Measurements from ENCODE around the gene SPPL3.
A peak's percentile ranks its signal among the peaks of the same experiment; 100 is the strongest.

SPPL3 gene

DNA sequence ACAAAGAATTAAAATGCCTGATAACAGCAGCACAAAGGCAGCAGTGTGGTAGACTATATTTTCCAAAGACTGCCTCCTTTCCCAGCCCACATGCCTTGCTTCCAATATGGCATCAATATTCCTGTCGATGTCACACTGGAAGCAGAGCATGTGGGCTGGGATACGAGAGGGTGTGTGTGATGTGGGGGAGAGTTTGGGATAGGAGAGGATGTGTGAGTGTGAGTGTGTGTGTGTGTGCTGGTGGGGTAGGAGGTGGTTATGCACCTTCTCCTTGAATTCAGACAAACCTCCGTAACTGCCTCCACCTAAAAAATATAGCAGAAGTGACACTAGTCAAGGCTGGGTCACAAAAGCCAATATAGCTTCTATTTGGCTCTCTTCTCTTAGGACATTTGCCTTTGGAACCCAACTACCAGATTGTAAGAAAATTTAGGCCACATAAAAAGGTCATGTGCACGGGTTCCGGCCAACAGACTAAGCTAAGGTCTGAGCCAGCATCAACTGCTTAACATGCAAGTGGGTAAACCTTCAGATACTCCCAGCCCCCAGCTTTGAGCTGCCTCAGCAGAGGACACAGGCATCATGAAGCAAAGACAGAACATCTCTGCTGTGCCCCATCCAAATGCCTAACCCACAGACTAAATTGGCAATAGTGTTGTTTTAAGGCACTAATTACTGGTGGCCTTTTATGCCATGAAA, 29.5 kb downstream of the SPPL3 start:
- peak in 9 of 14 donors; percentile 6 to 50 (median 20) for DNase-seq

DNA sequence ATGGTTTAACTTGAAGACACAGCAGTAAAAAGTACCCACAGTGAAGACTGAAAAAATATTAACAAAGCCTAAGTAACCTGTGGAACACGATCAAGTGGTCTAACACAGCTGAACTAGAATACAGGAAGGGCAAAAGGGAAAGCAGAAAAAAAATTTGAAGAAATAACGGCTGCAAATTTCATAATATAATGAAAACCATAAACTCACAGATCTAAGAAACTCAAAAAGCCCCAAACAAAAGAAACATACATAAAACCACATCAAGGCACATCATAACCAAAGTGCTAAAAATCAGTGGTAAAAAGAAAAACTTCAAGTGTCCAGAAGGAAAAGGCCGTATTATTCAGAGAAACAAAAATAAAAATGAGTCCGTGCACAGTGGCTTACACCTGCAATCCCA, 30.9 kb downstream of the SPPL3 start:
- DNase-seq, result no peak

DNA sequence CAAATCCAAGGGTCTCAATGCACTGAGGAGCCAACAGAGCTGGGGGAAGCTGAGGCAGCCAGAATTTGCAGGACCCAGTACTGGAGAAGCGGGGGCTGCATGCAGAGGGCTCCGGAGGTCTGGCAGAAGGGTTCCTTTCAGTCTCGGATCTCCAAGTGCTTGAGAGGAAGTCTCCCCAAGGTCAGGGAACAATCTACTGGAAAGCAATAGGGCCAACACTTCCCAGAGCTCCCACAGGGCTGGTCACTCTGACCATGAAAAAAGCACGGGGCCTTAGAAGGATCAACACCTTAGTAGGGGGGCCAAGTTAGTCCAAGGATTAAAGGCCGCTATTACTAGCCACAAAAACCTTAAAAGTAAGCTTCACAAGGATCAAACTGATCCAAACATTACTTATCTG, 31.7 kb downstream of the SPPL3 start:
- DNase-seq, result no peak

DNA sequence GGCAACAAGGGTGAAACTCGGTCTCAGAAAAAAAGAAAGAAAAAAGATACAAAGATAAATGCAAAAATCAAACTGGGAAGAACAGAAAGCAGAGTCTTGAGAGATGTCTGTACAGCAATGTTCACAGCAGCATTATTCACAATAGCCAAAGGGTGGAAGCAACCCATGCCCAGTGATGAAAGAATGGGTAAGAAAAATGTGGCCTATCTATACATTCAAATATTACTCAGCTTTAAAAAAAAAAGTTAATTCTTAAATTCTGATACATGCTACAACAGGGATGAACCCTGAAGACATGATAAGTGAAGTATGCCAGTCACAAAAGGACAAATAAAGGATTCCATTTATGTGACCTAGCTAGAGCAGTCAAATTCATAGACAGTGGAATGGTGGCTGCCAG, 33.7 kb downstream of the SPPL3 start:
- DNase-seq, result no peak

DNA sequence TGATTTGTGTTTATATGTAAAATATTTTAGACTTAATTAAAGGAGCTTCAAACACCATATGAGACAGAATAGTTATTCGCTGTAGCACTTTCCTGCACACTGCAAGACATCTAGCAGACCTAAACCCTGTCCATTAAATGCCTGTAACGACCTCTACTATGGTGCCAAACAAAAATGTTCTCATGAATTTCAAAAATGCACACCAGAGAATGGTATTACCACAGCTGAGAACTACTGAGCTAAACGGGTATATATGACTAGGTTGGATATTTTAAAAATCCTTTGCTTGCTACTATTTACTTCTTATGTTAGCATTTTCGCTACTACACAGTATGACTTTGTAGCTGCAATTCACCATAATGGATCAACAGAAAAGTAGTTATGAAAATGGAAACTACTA, 34.8 kb downstream of the SPPL3 start:
- DNase-seq, result no peak

DNA sequence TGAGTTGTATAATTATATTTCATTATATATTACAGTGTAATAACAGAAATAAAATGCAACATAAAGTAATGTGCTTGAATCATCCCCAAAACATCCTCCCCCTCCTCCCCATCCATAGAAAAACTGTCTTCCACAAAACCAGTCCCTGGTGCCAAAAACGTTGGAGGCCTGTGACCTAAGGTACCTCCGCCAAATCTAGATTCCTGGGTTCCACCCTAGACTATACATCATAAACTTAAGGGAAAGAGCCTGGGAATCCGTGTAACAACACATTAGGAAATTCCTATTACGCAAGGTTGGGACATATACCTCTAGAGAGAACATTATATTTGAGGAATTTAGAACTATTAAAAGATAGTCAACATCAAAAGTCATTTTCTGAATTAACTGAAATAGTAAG, 38.0 kb downstream of the SPPL3 start:
- DNase-seq, result no peak

DNA sequence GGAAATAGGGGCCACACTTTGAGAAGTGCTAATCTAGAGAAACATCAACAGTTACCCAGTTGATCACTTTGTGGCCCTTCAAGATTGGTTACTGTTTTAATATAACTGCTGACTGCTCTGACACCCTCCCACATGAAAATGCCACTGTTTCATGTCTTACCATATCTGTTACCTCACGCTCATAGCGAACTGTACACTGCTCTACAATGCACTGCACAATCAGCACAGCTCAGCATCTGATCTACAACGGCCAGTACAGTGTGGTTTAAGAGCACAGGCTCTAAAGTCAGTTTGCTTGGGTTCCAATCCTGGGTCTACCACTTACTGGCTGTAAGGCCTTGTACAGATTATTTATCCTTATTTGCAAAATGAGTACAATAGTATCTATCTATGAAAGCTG, 39.1 kb downstream of the SPPL3 start:
- no peak for DNase-seq

DNA sequence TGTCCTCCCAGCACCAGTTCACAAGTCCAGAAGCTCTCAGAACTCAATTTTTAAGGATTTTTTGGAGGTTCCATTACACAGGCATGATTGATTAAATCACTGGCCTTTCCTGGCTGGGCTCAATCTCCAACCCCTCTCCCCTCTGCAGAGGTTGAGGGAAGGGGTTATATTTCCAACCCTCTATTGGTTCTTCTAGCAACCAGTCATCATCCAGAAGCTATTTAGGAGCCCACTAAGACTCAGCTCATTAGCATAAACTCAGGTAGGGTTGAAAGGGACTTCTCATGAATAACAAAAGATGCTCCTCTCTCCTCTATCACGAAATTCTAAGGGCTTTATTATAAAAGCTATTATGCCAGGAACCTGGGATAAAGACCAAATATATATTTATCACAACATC, 41.5 kb downstream of the SPPL3 start:
- DNase-seq, result no peak

DNA sequence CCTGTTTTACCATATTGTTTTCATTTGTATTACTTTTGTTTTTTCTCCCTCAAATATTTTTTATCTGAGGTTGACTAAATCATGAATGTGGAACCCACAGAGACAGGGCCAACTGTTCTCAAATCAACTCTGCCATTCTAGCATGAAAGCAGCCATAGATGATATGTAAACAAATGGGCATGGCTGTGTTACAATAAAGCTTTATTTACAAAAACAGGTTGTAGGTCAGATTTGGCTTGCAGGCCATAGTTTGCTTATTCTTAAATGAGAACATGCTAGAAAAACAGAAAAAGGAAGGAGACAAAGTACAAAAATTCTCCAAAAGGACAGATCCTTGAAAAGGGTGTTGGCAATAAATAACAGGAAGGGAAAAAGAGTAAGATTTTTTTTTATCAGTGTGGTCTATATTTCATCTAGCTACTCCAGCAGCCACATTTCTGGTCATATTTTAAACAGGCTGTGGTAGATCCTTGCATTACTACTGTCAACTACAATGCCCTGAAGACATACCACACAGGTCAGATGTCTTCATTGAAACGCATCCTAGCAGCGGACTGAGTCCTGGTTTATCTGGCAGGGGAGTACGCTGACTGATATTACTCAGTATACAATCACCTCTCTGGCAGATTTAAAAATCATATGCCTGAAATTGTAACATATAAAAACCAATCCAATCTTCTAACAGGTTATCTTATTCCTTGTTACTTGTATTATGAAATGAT, 42.9 kb downstream of the SPPL3 start:
- no peak for DNase-seq

DNA sequence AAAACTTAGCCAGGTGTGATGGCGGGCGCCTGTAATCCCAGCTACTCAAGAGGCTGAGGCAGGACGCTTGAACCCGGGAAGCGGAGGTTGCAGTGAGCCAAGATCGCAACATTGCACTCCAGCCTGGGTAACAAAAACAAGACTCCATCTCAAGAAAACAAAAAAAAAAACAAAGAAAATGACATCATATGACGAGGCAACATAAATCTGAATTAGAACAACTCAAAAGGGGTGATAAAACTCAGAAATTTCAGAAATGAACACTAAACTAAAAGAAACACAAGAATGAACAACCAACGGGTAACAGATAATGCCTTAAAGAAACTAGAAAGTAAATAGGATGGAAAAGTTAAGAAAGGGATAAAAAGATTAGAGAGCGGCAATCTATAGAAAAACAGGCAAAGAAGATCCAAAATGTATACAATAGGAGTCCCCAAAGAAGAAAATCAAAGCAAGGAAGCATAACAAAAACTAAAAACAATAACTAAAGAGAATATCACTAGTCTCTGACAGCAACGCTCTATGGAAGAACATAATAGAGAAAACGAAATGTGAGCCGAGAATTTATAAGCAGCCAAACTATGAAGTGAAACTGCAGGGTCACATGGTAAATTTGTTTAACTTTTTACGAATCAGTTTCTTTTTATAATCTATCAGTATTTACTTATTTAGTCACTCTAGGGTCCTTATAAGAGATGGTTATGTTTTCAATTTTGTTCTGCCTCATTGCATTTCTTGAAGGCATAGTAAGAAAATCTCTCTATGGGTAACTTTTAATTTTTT, 45.7 kb downstream of the SPPL3 start:
- no peak for DNase-seq

DNA sequence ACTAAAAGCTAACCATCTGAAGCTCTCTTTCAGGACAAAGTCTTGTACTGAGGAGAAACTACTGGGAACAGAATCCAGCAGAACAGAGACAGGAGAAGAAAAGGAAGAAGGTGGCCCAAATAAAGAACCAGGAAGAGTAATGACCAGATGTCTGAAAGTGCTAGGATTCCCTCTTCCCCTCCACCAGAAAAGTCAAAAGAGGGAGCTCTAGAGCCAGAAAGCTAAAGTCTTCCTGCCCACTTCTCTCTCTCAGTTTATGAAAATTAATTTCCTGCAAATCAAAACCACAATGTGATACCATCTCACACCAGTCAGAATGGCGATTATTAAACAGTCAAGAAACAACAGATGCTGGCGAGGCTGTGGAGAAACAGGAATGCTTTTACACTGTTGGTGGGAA, 47.2 kb downstream of the SPPL3 start:
- no peak for DNase-seq

DNA sequence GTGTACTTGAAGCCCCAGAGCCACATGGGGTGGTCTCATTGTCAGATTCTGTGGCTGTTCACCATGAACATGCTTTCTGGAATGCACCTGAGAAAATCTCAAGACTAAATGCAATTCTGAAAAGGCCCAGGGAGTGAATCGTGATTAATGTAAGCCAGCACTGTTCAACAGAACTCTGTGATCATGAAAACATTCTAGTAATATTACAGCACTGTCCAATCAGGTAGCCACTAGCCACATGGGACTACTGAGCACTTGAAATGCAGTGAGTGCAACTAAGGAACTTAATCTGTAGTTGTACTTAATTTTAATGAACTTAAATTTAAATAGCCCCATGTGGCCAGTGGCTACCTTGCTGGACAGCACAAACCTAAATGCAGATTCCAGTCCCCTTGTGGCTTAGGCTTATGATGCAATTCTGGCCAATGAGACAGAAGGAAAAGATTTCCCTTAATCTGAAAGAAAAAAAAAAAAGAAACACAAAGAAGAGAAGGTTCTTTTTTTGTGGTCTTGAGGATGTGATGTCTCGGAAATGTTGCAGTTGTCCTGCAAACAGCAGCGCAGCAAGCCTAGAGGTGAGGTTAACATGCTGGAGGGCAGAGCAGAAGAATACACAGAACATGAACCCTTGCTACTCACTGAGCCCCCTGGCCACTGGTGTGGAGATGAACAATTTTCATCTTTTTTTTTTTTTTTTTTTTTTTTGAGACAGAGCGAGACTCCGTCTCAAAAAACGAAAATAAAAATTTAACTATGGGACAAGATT, 48.2 kb downstream of the SPPL3 start:
- DNase-seq, result no peak

DNA sequence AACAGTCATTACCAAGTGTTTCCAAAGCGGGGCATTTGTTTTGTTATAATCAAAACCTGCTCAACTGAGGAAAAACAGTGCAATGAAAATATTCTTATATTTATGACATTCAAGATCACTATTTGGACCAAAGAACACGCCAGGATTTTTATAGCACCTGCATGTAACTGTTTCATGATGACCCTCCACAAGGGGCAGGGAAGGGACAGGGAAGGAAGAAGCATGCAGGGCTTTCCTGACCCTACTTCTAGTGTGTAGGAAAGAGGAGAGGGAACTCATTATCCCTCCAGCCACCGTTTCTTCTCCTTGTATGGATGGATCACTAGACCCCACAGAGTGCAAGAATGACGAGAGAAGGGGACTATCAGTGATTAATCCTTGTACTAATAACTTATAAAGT, 49.4 kb downstream of the SPPL3 start:
- no peak for DNase-seq

DNA sequence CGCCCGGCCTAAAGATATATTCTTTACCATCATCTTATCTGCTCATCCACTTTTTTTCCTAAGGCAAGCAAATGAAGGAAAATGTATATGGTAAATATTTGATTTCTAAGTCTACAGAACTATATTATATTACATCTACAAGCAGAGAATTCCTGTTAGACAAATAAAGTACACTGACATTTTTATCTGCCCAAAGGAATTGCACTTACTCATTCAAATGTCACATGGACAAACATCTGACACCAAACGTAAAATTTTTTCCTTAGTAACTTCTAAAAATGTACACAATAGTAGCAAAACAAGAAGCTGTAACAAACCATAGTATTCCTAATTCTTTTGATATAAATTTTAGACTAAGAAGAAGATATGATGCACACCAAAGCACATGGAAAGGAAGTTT, 51.0 kb downstream of the SPPL3 start:
- DNase-seq, result no peak

DNA sequence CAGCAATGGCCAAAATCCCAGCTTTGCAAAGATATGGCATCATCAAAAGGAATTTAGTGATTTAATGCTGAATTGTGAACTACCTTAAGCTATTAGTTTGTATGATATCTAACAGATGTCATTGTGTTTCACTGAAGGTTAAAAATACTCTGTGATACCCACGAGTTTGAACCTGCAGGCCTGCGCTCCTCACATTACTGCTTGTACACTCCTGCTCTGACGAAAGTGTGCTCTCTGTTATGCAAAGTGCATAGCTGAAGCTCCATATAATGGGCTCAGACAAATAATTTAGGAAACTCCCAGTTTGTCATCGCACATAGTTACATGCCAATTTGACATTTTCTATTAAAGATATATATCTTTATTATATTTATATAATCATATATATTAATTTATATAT, 52.2 kb downstream of the SPPL3 start:
- DNase-seq, result no peak

DNA sequence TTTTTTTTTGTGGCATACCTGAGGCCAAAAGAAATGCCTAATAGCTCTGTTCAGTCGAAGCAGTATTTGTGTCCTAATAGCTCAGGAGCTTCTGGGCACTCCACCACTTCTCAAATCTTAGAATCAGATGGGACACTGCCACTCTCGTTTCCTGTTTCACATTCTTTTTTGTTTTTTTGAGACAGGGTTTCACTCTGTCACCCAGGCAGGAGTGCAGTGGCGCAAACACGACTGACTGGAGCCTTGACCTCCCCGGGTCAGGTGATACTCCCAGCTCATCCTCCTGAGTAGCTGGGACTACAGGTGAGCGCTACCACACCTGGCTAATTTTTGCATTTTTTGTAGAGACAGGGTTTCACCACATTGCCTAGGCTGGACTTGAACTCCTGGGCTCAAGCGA, 52.7 kb downstream of the SPPL3 start:
- no peak for DNase-seq

DNA sequence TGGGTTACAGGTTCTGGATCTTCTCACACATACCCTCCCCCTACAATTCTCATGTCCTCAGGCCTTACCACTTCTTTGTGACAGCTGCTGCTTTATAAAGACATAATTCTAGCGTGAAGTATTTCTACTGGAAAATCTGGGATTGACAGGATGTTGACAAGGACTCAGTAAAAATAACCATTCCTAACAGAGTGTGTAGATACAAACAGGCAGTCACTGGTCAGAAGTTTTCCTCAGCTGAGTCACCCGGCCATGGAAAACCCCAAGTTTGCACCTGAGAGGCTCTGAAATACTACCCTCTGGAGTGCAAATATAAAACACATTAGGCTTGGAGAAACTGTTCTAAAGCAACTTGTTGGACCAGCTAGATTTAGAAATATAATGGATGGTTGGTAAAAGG, 54.4 kb downstream of the SPPL3 start:
- DNase-seq, result no peak

DNA sequence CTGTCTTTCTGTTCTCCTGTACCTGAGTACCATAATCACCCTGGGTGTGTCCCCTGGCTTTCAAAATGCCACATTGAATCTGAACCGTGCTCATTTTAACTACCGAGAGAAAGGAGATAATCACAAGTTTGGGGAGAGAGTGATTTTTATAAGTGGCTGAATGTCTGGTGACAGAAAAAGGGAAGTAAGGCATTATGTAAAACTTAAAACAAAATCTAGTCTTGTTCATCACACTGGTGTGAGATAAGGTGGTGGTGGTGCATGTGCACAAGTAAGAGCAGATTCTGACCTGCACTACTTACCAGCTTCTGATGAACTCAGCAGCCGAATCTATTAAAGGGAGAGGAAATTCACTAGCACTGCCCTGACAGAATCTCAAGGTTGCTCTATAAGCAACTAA, 56.3 kb downstream of the SPPL3 start:
- no peak for DNase-seq

DNA sequence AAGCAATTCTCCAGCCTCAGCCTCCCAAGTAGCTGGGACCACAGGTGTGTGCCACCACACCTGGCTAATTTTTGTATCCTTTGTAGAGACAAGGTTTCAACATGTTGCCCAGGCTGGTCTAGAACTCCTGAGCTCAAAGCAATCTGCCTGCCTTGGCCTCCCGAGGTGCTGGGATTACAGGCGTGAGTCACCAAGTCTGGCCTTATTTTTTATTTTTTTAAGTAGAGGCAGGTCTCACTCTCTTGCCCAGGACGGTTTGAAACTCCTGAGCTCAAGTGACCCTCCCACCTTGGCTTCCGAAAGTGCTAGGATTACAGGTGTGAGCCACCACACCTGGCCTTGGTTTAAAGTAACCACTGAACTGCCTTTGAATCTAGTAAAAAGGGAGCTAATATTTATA, 56.8 kb downstream of the SPPL3 start:
- DNase-seq, result no peak

DNA sequence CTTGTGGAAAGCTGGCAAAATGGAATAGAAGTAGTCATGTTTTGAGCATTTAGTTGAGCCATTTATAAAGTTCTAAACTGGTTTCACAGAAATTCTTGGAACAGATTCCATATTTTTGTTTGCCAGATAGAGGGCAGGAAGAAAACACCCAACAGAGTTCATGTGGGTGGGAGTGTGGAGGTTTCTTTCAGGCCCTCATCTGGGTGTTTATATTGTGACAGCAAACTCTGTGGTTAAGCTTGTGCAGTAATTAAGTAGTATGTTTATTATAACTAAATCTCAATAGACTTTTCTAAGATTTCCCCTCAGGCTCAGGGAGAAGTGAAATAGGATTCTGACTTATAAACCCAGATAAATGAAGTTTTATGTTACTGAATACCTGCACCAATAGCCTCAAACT, 57.4 kb downstream of the SPPL3 start:
- no peak for DNase-seq

DNA sequence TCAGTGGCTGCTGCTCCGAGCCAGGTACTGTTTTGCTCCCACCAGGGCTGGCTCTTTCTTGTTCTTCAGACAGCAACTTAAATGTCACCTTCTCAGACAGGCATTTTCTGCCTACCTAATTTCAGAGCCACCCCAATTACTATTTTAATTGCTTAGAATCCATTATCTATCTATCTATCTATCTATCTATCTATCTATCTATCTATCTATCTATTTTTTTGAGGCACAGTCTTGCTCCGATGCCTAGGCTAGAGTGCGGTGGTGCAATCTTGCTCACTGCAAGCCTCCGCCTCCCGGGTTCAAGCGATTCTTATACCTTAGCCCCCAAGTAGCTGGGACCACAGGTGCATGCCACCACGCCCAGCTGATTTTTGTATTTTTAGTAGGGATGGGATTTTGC, 58.5 kb downstream of the SPPL3 start:
- DNase-seq, result no peak

DNA sequence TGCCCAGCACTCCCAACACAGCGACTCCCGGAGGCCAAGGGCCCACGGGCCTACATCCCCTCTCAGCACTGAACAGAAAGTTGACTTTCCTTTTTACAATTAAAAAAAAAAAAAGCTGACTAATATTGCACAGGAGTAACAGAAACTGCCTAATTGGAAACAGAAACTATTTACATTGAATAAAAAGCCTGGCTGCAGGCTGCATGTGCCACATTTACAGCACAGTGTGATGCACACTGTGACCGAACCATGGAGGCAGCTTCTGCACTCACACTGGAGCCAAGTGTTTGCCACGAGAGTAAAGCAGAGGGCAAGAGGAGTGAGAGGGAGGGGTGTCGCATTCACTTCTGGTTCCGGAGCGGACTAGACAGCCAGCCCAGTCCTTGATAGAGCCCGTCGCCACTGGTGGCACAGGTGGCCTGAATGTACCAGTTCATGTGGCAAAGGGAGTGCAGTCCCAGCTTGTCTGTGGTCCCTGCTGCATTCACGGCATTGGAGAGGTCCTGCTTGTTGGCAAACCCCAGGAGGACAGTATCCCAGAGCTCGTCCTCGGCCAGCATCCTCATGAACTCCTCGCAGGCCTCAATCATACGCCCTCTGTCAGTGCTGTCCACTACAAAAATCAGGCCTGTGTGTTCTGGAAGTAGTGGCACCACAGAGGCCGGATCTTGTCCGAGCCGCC, 59.2 kb downstream of the SPPL3 start:
- DNase-seq, result peak in 4 of 14 donors; percentile 29 to 39 (median 36)

Data from C1 segment of cervical spinal cord (tissue), 14 donors.